Urinary bladder (tissue), 4 donors: ENCODE results near the gene TM4SF4. TPM values are rescaled to one million over a fixed set of nuclear protein-coding genes. Genes with fewer than 3 reads are reported as not detected.

Source experiments
- DNase-seq: peaks from one replicate; pipeline ENCODE4 v3.0.0-alpha.2; 2015; ENCODE audit errors: extremely low spot score
- H3K27ac ChIP-seq: one replicate; pipeline ENCODE4 v1.5.1; 2013; ENCODE audit warnings: low read depth, mild to moderate bottlenecking, moderate library complexity
- H3K36me3 ChIP-seq: one replicate; pipeline ENCODE4 v1.6.1; 2013; ENCODE audit warnings: mild to moderate bottlenecking, moderate library complexity; ENCODE audit not compliant: insufficient read depth
- H3K4me1 ChIP-seq: one replicate; pipeline ENCODE4 v1.6.1; 2013; ENCODE audit warnings: mild to moderate bottlenecking, moderate library complexity; ENCODE audit not compliant: insufficient read depth
- H3K4me3 ChIP-seq: one replicate; pipeline ENCODE4 v1.5.1; 2013; ENCODE audit warnings: low read depth, low read length
- WGBS: extraction: QIAGEN DNeasy Blood & Tissue Kit; methylation state at CpG from one replicate; pipeline ENCODE4 v1.1.7; 2013; 5-methylcytosine and 5-hydroxymethylcytosine counted together
- polyA plus RNA-seq: library from polyadenylated mRNA; stranded (reverse); fragments of 200-250 nt; gene quantifications from one replicate; pipeline ENCODE4 v1.2.3, GENCODE V29; 2013
- total RNA-seq: library from RNA; depleted of rRNA; stranded (reverse); fragments of >200 nt; gene quantifications from one replicate; pipeline ENCODE4 v1.2.3, GENCODE V29; 2014
- donor health status: healthy with polysubstance abuse.
- donor health status: healthy.

The TM4SF4 gene
- total and polyA plus RNA-seq, 2 donors, result 0.05 TPM; not detected in 1

DNA sequence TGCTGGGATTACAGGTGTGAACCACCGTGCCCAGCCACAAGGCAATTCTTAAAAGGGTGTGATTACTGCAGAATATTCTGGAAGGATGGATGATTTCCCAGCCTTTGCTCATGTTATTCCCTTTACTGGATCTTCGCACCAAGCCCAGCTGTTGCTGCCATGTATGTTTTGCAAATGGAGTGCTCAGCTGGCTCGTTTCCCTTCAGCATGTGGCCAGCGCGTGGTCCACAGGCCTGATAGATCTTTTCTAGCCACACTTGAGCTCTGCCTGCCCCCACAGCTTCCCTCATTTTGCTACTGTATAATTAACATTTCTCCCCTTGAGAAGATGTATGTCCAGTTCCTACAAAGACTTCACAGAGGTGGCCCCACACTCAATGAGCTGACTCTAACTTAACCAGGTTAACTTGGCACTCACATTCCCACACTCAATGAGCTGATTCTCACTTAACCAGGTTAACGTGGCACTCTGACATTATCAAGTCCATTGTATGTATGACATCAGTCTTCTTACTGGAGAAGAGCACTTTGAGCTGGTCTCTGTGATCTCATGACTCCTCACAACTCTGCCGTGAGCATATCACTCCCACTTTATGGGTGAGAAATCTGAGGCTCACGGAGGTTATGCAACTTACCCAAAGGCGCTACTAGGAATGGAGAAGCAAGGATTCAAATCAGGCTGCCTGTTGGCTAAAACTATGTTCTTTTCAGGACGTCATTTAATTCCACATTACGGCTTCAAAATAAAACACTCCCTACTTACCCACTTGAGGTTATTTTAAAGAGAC is 49.2 kb downstream of the TM4SF4 start:
- no peak for DNase-seq
- 78% methylated on average over 11 of the region's 11 CpGs for WGBS
- Histone ChIP-seq H3K36me3 (no peaks in the 10 kb centered on the region), H3K4me3 (no peak overlapping the region), H3K27ac (no peak overlapping the region), H3K4me1 (no peaks in the 10 kb centered on the region)

GRCh38 chr3:149527531-149528339 is 53.2 kb downstream of the TM4SF4 start:
- WGBS, result 52% methylated on average over 5 of the region's 5 CpGs
- Histone ChIP-seq H3K4me1 (peaks cover under 1% of the 10 kb centered on the region), H3K27ac (no peak overlapping the region), H3K36me3 (no peaks in the 10 kb centered on the region), H3K4me3 (no peak overlapping the region)
- DNase-seq, result no peak

GRCh38 chr3:149528340-149528650 is 53.8 kb downstream of the TM4SF4 start:
- Histone ChIP-seq H3K36me3 (no peaks in the 10 kb centered on the region), H3K4me1 (peaks cover 1% of the 10 kb centered on the region), H3K27ac (no peak overlapping the region), H3K4me3 (no peak overlapping the region)
- no peak for DNase-seq
- 44% methylated on average over 4 of the region's 4 CpGs for WGBS

GRCh38 chr3:149529099-149529498 is 54.6 kb downstream of the TM4SF4 start:
- Histone ChIP-seq H3K27ac (no peak overlapping the region), H3K4me1 (peaks cover 1% of the 10 kb centered on the region), H3K4me3 (no peak overlapping the region), H3K36me3 (no peaks in the 10 kb centered on the region)
- 79% methylated on average over 2 of the region's 2 CpGs for WGBS
- DNase-seq, result no peak

DNA sequence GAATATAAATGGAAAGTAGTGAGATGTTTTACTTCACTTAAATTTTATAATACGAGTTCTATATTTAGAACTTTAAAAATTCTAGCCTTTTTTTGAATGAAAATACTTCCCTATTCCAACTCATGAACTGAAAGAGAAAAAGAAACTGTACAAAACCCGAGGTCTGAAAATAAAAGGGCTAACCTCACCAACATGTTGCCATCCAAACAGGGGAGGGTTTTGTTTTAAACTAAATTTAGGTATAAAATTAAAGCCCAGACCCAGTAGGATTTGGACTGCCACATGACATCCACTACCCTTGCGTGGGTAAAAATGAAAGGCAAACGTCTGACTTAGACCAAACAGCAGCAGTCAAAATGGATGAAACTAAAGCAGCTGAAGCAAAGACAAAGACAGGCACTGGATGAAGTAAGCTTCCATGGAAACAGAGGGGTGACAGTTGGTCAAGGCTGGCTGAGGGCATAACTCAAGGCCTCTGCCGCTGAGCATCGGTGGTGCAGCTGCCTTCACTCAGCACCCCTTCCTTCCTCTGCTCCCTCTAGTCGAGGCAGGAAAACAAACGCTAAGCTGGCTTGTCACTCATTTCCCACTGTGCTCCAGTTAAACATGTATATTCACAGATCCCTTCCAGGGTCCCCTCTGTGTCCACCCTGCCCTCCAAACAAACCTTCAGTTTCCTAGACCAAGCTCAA is 58.1 kb downstream of the TM4SF4 start:
- Histone ChIP-seq H3K4me3 (no peak overlapping the region), H3K27ac (no peak overlapping the region), H3K36me3 (no peaks in the 10 kb centered on the region), H3K4me1 (peaks cover 1% of the 10 kb centered on the region)
- no peak for DNase-seq
- 42% methylated on average over 8 of the region's 8 CpGs for WGBS

DNA sequence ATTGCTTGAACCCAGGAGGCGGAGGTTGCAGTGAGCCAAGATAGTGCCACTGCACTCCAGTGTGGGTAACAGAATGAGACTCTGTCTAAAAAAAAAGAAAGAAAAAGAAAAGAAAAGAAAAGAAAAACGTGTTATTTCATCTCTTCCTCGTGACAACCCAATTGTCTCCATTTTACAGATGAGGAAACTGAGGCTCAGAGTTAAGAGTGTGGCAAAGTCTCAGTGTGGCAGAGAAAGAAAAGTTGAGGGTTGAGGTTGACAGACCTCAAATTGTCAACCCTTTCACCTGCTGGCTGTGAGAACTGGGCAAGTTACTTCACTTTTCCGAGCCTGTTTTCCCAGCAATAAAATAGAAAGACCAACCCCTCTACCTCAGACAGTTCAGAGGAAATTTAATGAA is 59.6 kb downstream of the TM4SF4 start:
- no peak overlapping the region for H3K4me3 ChIP-seq
- WGBS, result 92% methylated on average over 4 of the region's 4 CpGs
- H3K4me1 ChIP-seq, result peaks cover 1% of the 10 kb centered on the region

GRCh38 chr3:149534671-149535332 is 60.3 kb downstream of the TM4SF4 start:
- Histone ChIP-seq H3K4me3 (no peak overlapping the region), H3K27ac (no peak overlapping the region), H3K4me1 (peaks cover 1% of the 10 kb centered on the region), H3K36me3 (no peaks in the 10 kb centered on the region)
- WGBS, result 23% methylated on average over 3 of the region's 3 CpGs
- no peak for DNase-seq

More for the DNA sequence above, 59.6 kb downstream of the TM4SF4 start:
- DNase-seq, result no peak
- Histone ChIP-seq H3K36me3 (no peaks in the 10 kb centered on the region), H3K27ac (no peak overlapping the region)

- Histone ChIP-seq H3K36me3 (no peaks in the 10 kb centered on the region), H3K4me1 (peaks cover 1% of the 10 kb centered on the region), H3K27ac (no peak overlapping the region), H3K4me3 (no peak overlapping the region)
- WGBS, result 32% methylated on average over 8 of the region's 8 CpGs
- DNase-seq, result no peak
Measured at GRCh38 chr3:149535333-149535685, 60.8 kb downstream of the TM4SF4 start.

GRCh38 chr3:149536429-149536828 is 61.9 kb downstream of the TM4SF4 start:
- Histone ChIP-seq H3K27ac (no peak overlapping the region), H3K4me1 (peaks cover 1% of the 10 kb centered on the region), H3K36me3 (no peaks in the 10 kb centered on the region), H3K4me3 (no peak overlapping the region)
- WGBS, result 20% methylated on average over 11 of the region's 11 CpGs
- no peak for DNase-seq

GRCh38 chr3:149538371-149538770 is 63.9 kb downstream of the TM4SF4 start:
- 90% methylated on average over 1 of the region's 1 CpG for WGBS
- H3K36me3 ChIP-seq, result peaks cover 1% of the 10 kb centered on the region
- no peak overlapping the region for H3K4me3 ChIP-seq
- no peak overlapping the region for H3K27ac ChIP-seq
- DNase-seq, result no peak
- no peaks in the 10 kb centered on the region for H3K4me1 ChIP-seq

- H3K4me1 ChIP-seq, result no peaks in the 10 kb centered on the region
- H3K27ac ChIP-seq, result no peak overlapping the region
Measured at GRCh38 chr3:149541091-149541491, 66.6 kb downstream of the TM4SF4 start.

GRCh38 chr3:149542375-149543312 is 68.1 kb downstream of the TM4SF4 start:
- Histone ChIP-seq H3K4me1 (no peaks in the 10 kb centered on the region), H3K4me3 (no peak overlapping the region), H3K36me3 (peaks cover 1% of the 10 kb centered on the region), H3K27ac (no peak overlapping the region)
- 76% methylated on average over 9 of the region's 9 CpGs for WGBS
- no peak for DNase-seq

More at GRCh38 chr3:149541091-149541491, 66.6 kb downstream of the TM4SF4 start:
- no peak overlapping the region for H3K4me3 ChIP-seq
- WGBS, result 64% methylated on average over 3 of the region's 3 CpGs
- peaks cover 1% of the 10 kb centered on the region for H3K36me3 ChIP-seq
- no peak for DNase-seq
